K562 (cell line): ENCODE measurements around the gene NFYC. TPM values are rescaled to one million over a fixed set of nuclear protein-coding genes. Genes with fewer than 3 reads are reported as not detected.

ENCODE experiments used
- ARHGAP35 ChIP-seq: fragments of 450-650 bp; IDR thresholded peaks from 2 replicates; pipeline ENCODE4 v1.6.1; 2018; ENCODE audit not compliant: partially characterized antibody
- ARID2 ChIP-seq: fragments of 450-650 bp; IDR thresholded peaks from 2 replicates; pipeline ENCODE4 v1.6.1; 2017; ENCODE audit warnings: antibody characterized with exemption, mild to moderate bottlenecking
- ATF6 ChIP-seq: sonication (generic); formaldehyde crosslinking; IDR thresholded peaks from 2 replicates; pipeline ENCODE4 v1.4.0; 2020; ENCODE audit warnings: mild to moderate bottlenecking, missing genetic modification reagents
- CBFB ChIP-seq: sonication (generic); formaldehyde crosslinking; IDR thresholded peaks from 2 replicates; pipeline ENCODE4 v1.4.0; 2020; ENCODE audit warnings: mild to moderate bottlenecking, missing genetic modification reagents
- EZH2 ChIP-seq: IDR thresholded peaks from 2 replicates; pipeline ENCODE4 v1.6.1; 2012; ENCODE audit warnings: low read depth, mild to moderate bottlenecking, inconsistent platforms, low read length, borderline replicate concordance
- FOXK2 ChIP-seq, 2 experiments: fragments of 450-650 bp; IDR thresholded peaks in 1 of 2; conservative IDR thresholded peaks in 1 of 2; 2 replicates each; pipeline ENCODE4 v1.6.1; 2016; ENCODE audit warnings: low read depth in 2 of 2, mild to moderate bottlenecking in 1 of 2
- KAT2B ChIP-seq: IDR thresholded peaks from one replicate; pipeline ENCODE4 v1.6.1; 2012; ENCODE audit warnings: low read depth, mild to moderate bottlenecking, control low read depth, inconsistent platforms, low read length, moderate library complexity
- KHSRP ChIP-seq: fragments of 450-650 bp; IDR thresholded peaks from 2 replicates; pipeline ENCODE4 v1.6.1; 2017
- LCOR ChIP-seq: sonication (generic); formaldehyde crosslinking; IDR thresholded peaks from 2 replicates; pipeline ENCODE4 v1.8.0; 2022; ENCODE audit warnings: mild to moderate bottlenecking, missing genetic modification reagents
- MCM7 ChIP-seq, 2 experiments: fragments of 450-650 bp; IDR thresholded peaks; 2 replicates each; pipeline ENCODE4 v1.6.1; 2016 to 2018
- NELFE ChIP-seq: IDR thresholded peaks from 2 replicates; pipeline ENCODE4 v1.6.1; 2011; ENCODE audit warnings: mild to moderate bottlenecking; ENCODE audit not compliant: insufficient read depth, insufficient read length
- NFIX ChIP-seq: fragments of 250-450 bp; sonication (Bioruptor Pico); IDR thresholded peaks from 2 replicates; pipeline ENCODE4 v1.4.0; 2020; ENCODE audit warnings: low read depth, mild to moderate bottlenecking, moderate library complexity
- PHB2 ChIP-seq: fragments of 450-650 bp; IDR thresholded peaks from 2 replicates; pipeline ENCODE4 v1.6.1; 2017; ENCODE audit warnings: low read depth
- POLR2G ChIP-seq: fragments of 200-400 bp; formaldehyde crosslinking; IDR thresholded peaks from 2 replicates; pipeline ENCODE4 v1.6.1; 2017; ENCODE audit warnings: low read depth, mild to moderate bottlenecking, antibody characterized with exemption, low read length, moderate library complexity
- PYGO2 ChIP-seq: fragments of 450-650 bp; IDR thresholded peaks from 2 replicates; pipeline ENCODE4 v1.6.1; 2016; ENCODE audit warnings: mild to moderate bottlenecking, missing genetic modification characterization, moderate library complexity, missing compliant biosample characterization
- RUNX1 ChIP-seq: sonication (generic); IDR thresholded peaks from 2 replicates; pipeline ENCODE4 v1.6.1; 2016; ENCODE audit warnings: antibody characterized with exemption, low read depth
- SMARCC2 ChIP-seq: fragments of 450-650 bp; IDR thresholded peaks from 2 replicates; pipeline ENCODE4 v1.6.1; 2017; ENCODE audit warnings: antibody characterized with exemption, moderate library complexity, mild to moderate bottlenecking, low read depth
- SMARCE1 ChIP-seq: fragments of 450-650 bp; IDR thresholded peaks from 2 replicates; pipeline ENCODE4 v1.7.1; 2016; ENCODE audit warnings: mild to moderate bottlenecking
- SP2 ChIP-seq: IDR thresholded peaks from 2 replicates; pipeline ENCODE4 v1.6.1; 2011; ENCODE audit warnings: mild to moderate bottlenecking, low read depth, low read length, moderate library complexity; ENCODE audit not compliant: poor library complexity, severe bottlenecking; ENCODE audit errors: extremely low read depth
- SREBF2 ChIP-seq: sonication (generic); formaldehyde crosslinking; IDR thresholded peaks from 2 replicates; pipeline ENCODE4 v1.4.0; 2020; ENCODE audit warnings: mild to moderate bottlenecking, missing genetic modification reagents
- TAF9B ChIP-seq: fragments of 450-650 bp; IDR thresholded peaks from 2 replicates; pipeline ENCODE4 v1.6.1; 2018; ENCODE audit warnings: mild to moderate bottlenecking; ENCODE audit not compliant: partially characterized antibody
- ZBTB43 ChIP-seq: sonication (generic); formaldehyde crosslinking; IDR thresholded peaks from 2 replicates; pipeline ENCODE4 v1.8.0; 2023; ENCODE audit warnings: mild to moderate bottlenecking, missing genetic modification reagents
- ZNF217 ChIP-seq: sonication (generic); formaldehyde crosslinking; IDR thresholded peaks from 2 replicates; pipeline ENCODE4 v1.8.0; 2022; ENCODE audit warnings: mild to moderate bottlenecking, missing genetic modification reagents
- ZNF24 ChIP-seq: fragments of 450-650 bp; IDR thresholded peaks from 2 replicates; pipeline ENCODE4 v1.6.1; 2016
- polyA plus RNA-seq, 8 experiments: library from polyadenylated mRNA; depleted of rRNA in 4 of 8; stranded (reverse) in 5 of 8; unstranded in 3 of 8; fragments of >200 nt; fragmentation: Nextera tagmentation in 2 of 8; fragmentation: Illumina TruSeq in 1 of 8; extraction: Ambion mirVana in 2 of 8; extraction: Trizol in 1 of 8; gene quantifications; 2 replicates each; pipeline versions ENCODE4 v1.2.1 to v1.2.3, GENCODE V29; 2011 to 2014; ENCODE audit warnings: inconsistent platforms in 1 of 8, missing spikeins in 1 of 8
- total RNA-seq, 7 experiments: library from RNA; depleted of rRNA in 6 of 7; stranded (reverse); fragments of >200 nt in 6 of 7; fragmentation: Illumina TruSeq in 2 of 7; extraction: Trizol in 2 of 7; gene quantifications; 2 replicates each; pipeline versions ENCODE4 v1.2.1 to v1.2.3, GENCODE V29; 2011 to 2021; ENCODE audit warnings: low replicate concordance in 1 of 7
- TF ChIP-seq, protein P1 (sequence below): fragments of 250-450 bp; sonication (Bioruptor Pico); IDR thresholded peaks from 2 replicates; pipeline ENCODE4 v1.5.0; 2021

Gene NFYC
- total and polyA plus RNA-seq, 9 of the 15 experiments (the other 6 are each of a cell fraction or from before 2014, with no cell fraction given): 4.8 to 59.8 (median 41.1) TPM

GRCh38 chr1:40711465-40712404 is 20.2 kb downstream of the NFYC start (continued):
- no peak for TF ChIP-seq KAT2B
- no peak for TF ChIP-seq ARID2
- TF ChIP-seq SP2: no peak
- TF ChIP-seq SMARCE1: peak; percentile 77
- no peak for TF ChIP-seq RUNX1
- TF ChIP-seq TAF9B: no peak
- TF ChIP-seq LCOR (CRISPR knock-in tag): no peak
- TF ChIP-seq CBFB (CRISPR knock-in tag): no peak
- no peak for TF ChIP-seq ARHGAP35
- TF ChIP-seq ZNF24: peak; percentile 65; the same call in 1 of the 2 replicates
- no peak for TF ChIP-seq PYGO2 (tag)
- TF ChIP-seq EZH2: no peak
- no peak for TF ChIP-seq NELFE
- TF ChIP-seq FOXK2 (conservative IDR thresholded peaks at IDR 0.05 in 1 of 2, IDR thresholded peaks at IDR 0.05 in 1 of 2; ENCODE audit: low read depth in 2 of 2): no peak
- TF ChIP-seq NFIX (CRISPR knock-in tag): no peak
- TF ChIP-seq PHB2: no peak
- no peak for TF ChIP-seq ATF6 (CRISPR knock-in tag)
- TF ChIP-seq, protein P1, sequence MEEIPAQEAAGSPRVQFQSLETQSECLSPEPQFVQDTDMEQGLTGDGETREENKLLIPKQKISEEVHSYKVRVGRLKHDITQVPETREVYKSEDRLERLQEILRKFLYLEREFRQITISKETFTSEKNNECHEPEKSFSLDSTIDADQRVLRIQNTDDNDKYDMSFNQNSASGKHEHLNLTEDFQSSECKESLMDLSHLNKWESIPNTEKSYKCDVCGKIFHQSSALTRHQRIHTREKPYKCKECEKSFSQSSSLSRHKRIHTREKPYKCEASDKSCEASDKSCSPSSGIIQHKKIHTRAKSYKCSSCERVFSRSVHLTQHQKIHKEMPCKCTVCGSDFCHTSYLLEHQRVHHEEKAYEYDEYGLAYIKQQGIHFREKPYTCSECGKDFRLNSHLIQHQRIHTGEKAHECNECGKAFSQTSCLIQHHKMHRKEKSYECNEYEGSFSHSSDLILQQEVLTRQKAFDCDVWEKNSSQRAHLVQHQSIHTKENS (CRISPR knock-in tag): no peak
- no peak for TF ChIP-seq SREBF2 (CRISPR knock-in tag)
- TF ChIP-seq KHSRP: no peak; the same call in 1 of the 2 replicates
- TF ChIP-seq ZNF217: no peak
- 0 out of 2 replicates have a peak, but pooled peaks have one; percentile 41 for TF ChIP-seq ZBTB43 (CRISPR knock-in tag)
- peak; percentile 52 for TF ChIP-seq SMARCC2
- no peak for TF ChIP-seq POLR2G
- TF ChIP-seq MCM7 (IDR thresholded peaks at IDR 0.05): no peak
